Osteoblast (primary cell): ENCODE data around the gene ATXN8OS. TPM values are rescaled to one million over a fixed set of nuclear protein-coding genes. Genes with fewer than 3 reads are reported as not detected.

Experiments
- DNase-seq: peaks from one replicate; pipeline ENCODE4 v3.0.0; 2011; ENCODE audit warnings: low spot score, mixed read lengths; ENCODE audit not compliant: insufficient read length; ENCODE audit errors: missing footprints
- H2AFZ ChIP-seq: 2 replicates; pipeline ENCODE4 v1.6.0; 2011; ENCODE audit warnings: mild to moderate bottlenecking, low read length
- H3K27ac ChIP-seq: 2 replicates; pipeline ENCODE4 v1.5.1; 2011; ENCODE audit warnings: mild to moderate bottlenecking, low read depth, low read length, moderate library complexity
- H3K27me3 ChIP-seq: 2 replicates; pipeline ENCODE4 v1.6.0; 2012; ENCODE audit warnings: mild to moderate bottlenecking, control low read depth, inconsistent platforms, low read length, moderate library complexity; ENCODE audit not compliant: insufficient read depth
- H3K36me3 ChIP-seq: 2 replicates; pipeline ENCODE4 v1.5.1; 2011; ENCODE audit warnings: mild to moderate bottlenecking, low read length, control low read depth, moderate library complexity; ENCODE audit not compliant: insufficient read depth
- H3K4me1 ChIP-seq: 2 replicates; pipeline ENCODE4 v1.5.1; 2011; ENCODE audit warnings: mild to moderate bottlenecking, low read length, control low read depth, moderate library complexity; ENCODE audit not compliant: insufficient read depth
- H3K4me2 ChIP-seq: 2 replicates; pipeline ENCODE4 v1.6.0; 2011; ENCODE audit warnings: mild to moderate bottlenecking, low read length; ENCODE audit not compliant: insufficient read depth
- H3K4me3 ChIP-seq: fragments of 200-600 bp; sonication (generic); 3 replicates; pipeline ENCODE4 v1.5.1; 2012; ENCODE audit warnings: mild to moderate bottlenecking, low read length, inconsistent platforms; ENCODE audit not compliant: insufficient read depth
- H3K79me2 ChIP-seq: 2 replicates; pipeline ENCODE4 v1.6.0; 2012; ENCODE audit warnings: mild to moderate bottlenecking, low read length, control low read depth, inconsistent platforms; ENCODE audit not compliant: insufficient read depth
- H3K9me3 ChIP-seq: 2 replicates; pipeline ENCODE4 v1.5.1; 2011; ENCODE audit warnings: low read depth, low read length, control low read depth
- H4K20me1 ChIP-seq: 2 replicates; pipeline ENCODE4 v1.6.0; 2012; ENCODE audit warnings: mild to moderate bottlenecking, low read length, control low read depth; ENCODE audit not compliant: insufficient read depth
- total RNA-seq: library from RNA; depleted of rRNA; stranded (reverse); fragments of >200 nt; gene quantifications from 2 replicates; pipeline ENCODE4 v1.2.3, GENCODE V29; 2012
- TF ChIP-seq, protein P1 (sequence below): IDR thresholded peaks from 2 replicates; pipeline ENCODE4 v1.5.1; 2011; ENCODE audit warnings: mild to moderate bottlenecking, low read depth, low read length, moderate library complexity; ENCODE audit errors: extremely low read depth

The ATXN8OS gene
- total RNA-seq, 1 donor, result not detected

DNA sequence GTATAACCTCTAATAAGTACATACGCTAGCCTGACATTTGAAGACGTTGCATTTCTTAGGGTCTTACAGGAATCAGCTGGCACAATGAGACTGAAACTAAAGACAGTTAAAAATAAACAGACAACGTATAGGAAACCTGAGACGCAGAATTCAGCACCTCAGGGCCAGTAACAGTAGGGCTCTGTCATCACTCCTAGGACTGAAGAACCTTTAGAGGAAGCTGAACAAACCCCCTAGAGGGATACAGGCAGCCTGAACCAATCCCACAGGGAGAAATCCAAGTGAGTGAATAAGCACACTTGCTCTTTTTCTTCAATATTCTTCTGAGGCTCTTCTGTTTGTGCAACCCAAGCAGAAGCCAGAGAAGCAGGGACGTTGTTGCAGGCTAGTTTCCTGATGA, 54.5 kb downstream of the ATXN8OS start:
- no peaks in the 10 kb centered on the region for H4K20me1 ChIP-seq
- no peaks in the 10 kb centered on the region for H3K36me3 ChIP-seq
- no peaks in the 10 kb centered on the region for H3K4me1 ChIP-seq
- no peak overlapping the region for H2AFZ ChIP-seq
- H3K27me3 ChIP-seq, result no peaks in the 10 kb centered on the region
- no peaks in the 10 kb centered on the region for H3K79me2 ChIP-seq
- no peaks in the 10 kb centered on the region for H3K9me3 ChIP-seq
- no peak overlapping the region for H3K27ac ChIP-seq
- no peak overlapping the region for H3K4me2 ChIP-seq
- TF ChIP-seq, protein P1, sequence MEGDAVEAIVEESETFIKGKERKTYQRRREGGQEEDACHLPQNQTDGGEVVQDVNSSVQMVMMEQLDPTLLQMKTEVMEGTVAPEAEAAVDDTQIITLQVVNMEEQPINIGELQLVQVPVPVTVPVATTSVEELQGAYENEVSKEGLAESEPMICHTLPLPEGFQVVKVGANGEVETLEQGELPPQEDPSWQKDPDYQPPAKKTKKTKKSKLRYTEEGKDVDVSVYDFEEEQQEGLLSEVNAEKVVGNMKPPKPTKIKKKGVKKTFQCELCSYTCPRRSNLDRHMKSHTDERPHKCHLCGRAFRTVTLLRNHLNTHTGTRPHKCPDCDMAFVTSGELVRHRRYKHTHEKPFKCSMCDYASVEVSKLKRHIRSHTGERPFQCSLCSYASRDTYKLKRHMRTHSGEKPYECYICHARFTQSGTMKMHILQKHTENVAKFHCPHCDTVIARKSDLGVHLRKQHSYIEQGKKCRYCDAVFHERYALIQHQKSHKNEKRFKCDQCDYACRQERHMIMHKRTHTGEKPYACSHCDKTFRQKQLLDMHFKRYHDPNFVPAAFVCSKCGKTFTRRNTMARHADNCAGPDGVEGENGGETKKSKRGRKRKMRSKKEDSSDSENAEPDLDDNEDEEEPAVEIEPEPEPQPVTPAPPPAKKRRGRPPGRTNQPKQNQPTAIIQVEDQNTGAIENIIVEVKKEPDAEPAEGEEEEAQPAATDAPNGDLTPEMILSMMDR, result no peak
- H3K4me3 ChIP-seq, result no peak overlapping the region
- DNase-seq, result no peak

DNA sequence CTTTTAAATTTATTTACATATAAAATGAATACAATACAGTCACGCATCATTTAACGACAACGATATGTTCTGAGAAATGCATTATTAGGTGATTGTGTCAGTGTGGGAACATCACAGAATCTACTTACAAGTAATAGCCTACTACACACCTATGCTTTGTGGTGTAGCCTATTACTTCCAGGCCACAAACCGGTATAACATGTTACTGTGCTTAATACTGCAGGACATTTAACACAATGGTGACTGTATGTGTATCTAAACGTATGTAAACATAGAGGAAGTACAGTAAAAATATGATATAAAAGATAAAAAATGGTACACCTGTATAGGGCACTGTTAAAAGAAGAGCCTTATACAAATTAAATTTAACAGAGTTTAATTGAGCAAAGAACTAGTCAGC, 63.1 kb downstream of the ATXN8OS start:
- Histone ChIP-seq H2AFZ (no peak overlapping the region), H3K4me2 (no peak overlapping the region), H3K4me3 (no peak overlapping the region), H3K36me3 (no peaks in the 10 kb centered on the region), H3K27me3 (no peaks in the 10 kb centered on the region), H3K27ac (no peak overlapping the region), H3K4me1 (no peaks in the 10 kb centered on the region), H3K9me3 (no peaks in the 10 kb centered on the region), H3K79me2 (no peaks in the 10 kb centered on the region), H4K20me1 (no peaks in the 10 kb centered on the region)
- TF ChIP-seq, protein P1, result no peak
- no peak for DNase-seq

DNA sequence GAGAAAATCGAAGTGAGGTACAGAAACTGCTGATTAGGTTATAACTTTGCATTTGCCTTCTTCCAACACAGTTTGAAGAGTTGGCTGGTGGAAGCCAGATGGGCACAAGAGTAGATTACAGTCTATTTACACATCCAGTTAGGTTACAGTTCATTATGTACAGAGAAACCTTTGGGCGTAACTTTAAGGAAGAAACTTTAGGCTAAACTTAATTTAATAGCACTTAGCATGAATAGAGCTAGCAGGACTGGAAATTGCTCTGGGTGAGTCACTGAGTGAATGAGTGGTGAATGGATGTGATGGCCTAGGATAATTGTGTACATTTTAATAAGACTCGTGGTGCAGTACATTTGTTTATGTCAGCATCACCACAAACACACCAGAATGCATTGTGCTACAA, 63.5 kb downstream of the ATXN8OS start:
- H2AFZ ChIP-seq, result no peak overlapping the region
- no peaks in the 10 kb centered on the region for H3K4me1 ChIP-seq
- H3K27me3 ChIP-seq, result no peaks in the 10 kb centered on the region
- no peaks in the 10 kb centered on the region for H3K9me3 ChIP-seq
- H3K36me3 ChIP-seq, result no peaks in the 10 kb centered on the region
- no peaks in the 10 kb centered on the region for H4K20me1 ChIP-seq
- H3K79me2 ChIP-seq, result no peaks in the 10 kb centered on the region
- DNase-seq, result no peak
- no peak overlapping the region for H3K4me3 ChIP-seq
- H3K27ac ChIP-seq, result no peak overlapping the region
- no peak overlapping the region for H3K4me2 ChIP-seq
- TF ChIP-seq, protein P1, result no peak

DNA sequence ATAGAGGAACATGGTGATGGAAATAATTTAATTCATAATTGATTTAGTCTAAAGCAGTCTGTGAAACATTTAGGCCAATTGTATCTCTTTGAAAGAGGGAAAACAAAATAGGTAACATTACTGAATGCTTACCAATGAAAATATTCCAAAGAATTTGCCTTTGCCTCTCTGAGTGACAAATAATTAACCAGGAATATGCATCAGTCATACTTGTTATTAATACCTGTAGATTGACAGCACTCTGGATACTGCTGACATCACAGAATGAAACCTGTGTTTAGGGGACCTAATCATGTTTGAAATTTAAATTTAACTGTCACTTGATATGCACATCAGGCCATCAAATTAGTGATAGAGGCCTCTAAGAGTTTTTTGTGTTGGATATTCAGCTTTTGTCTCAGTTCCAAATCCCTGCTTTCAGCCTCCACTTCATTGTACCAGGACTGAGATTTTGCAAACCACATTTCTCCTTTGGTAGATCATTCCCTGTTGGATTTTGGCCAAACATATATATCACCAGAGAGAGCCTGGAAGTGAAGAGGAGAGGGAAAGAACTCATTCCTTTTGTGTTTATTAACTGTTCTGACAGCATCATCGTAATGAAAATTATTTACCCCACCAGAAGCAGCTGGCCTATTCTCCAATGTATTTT, 65.4 kb downstream of the ATXN8OS start:
- Histone ChIP-seq H3K27me3 (no peaks in the 10 kb centered on the region), H2AFZ (no peak overlapping the region), H3K4me2 (no peak overlapping the region), H3K27ac (no peak overlapping the region), H3K9me3 (no peaks in the 10 kb centered on the region), H4K20me1 (no peaks in the 10 kb centered on the region), H3K36me3 (no peaks in the 10 kb centered on the region), H3K4me3 (no peak overlapping the region), H3K79me2 (no peaks in the 10 kb centered on the region), H3K4me1 (no peaks in the 10 kb centered on the region)
- DNase-seq, result no peak
- TF ChIP-seq, protein P1, result no peak
